Astrocyte (in vitro differentiated cells and primary cell): Measurements from ENCODE around the gene PACC1. TPM values are rescaled to one million over a fixed set of nuclear protein-coding genes. Genes with fewer than 3 reads are reported as not detected.

Experiments used
- DNase-seq: peaks from one replicate; pipeline ENCODE4 v3.0.0-alpha.2; 2010; ENCODE audit warnings: low read depth
- FAIRE-seq: peaks from 2 replicates; lab custom pipeline; 2011; peaks lifted over from hg19 to GRCh38; lab: Jason Lieb, UNC
- H2AFZ ChIP-seq: 2 replicates; pipeline ENCODE4 v1.6.0; 2012; ENCODE audit warnings: low read depth, low read length, inconsistent platforms
- H3K27ac ChIP-seq: 2 replicates; pipeline ENCODE4 v1.5.1; 2011; ENCODE audit warnings: low read depth, low read length, inconsistent platforms
- H3K27me3 ChIP-seq: 2 replicates; pipeline ENCODE4 v1.6.0; 2011; ENCODE audit warnings: low read length, inconsistent platforms; ENCODE audit not compliant: insufficient read depth
- H3K36me3 ChIP-seq: 2 replicates; pipeline ENCODE4 v1.5.1; 2011; ENCODE audit warnings: low read length, inconsistent platforms; ENCODE audit not compliant: insufficient read depth
- H3K4me1 ChIP-seq: 2 replicates; pipeline ENCODE4 v1.5.1; 2011; ENCODE audit warnings: low read length, inconsistent platforms; ENCODE audit not compliant: insufficient read depth
- H3K4me2 ChIP-seq: 2 replicates; pipeline ENCODE4 v1.6.0; 2012; ENCODE audit warnings: low read length, inconsistent platforms
- H3K4me3 ChIP-seq: 2 replicates; pipeline ENCODE4 v1.5.1; 2011; ENCODE audit warnings: low read depth, mild to moderate bottlenecking, low read length, inconsistent platforms; ENCODE audit not compliant: insufficient read depth
- H3K79me2 ChIP-seq: 2 replicates; pipeline ENCODE4 v1.6.0; 2012; ENCODE audit warnings: mild to moderate bottlenecking, low read length, inconsistent platforms; ENCODE audit not compliant: insufficient read depth
- H3K9ac ChIP-seq: 2 replicates; pipeline ENCODE4 v1.6.0; 2012; ENCODE audit warnings: mild to moderate bottlenecking, low read length, inconsistent platforms
- H3K9me3 ChIP-seq: 2 replicates; pipeline ENCODE4 v1.5.1; 2012; ENCODE audit warnings: low read depth, mild to moderate bottlenecking, low read length, inconsistent platforms; ENCODE audit not compliant: insufficient read depth
- H4K20me1 ChIP-seq: 2 replicates; pipeline ENCODE4 v1.6.0; 2012; ENCODE audit warnings: low read length, inconsistent platforms; ENCODE audit not compliant: insufficient read depth
- H3K27ac Mint-ChIP-seq: one replicate; pipeline ENCODE4 v1.8.0; 2021; ENCODE audit warnings: mild to moderate bottlenecking, mixed read lengths; ENCODE audit not compliant: unreplicated experiment
- H3K27me3 Mint-ChIP-seq: one replicate; pipeline ENCODE4 v1.8.0; 2021; ENCODE audit warnings: low read depth, mixed read lengths; ENCODE audit not compliant: unreplicated experiment
- H3K36me3 Mint-ChIP-seq: one replicate; pipeline ENCODE4 v1.8.0; 2021; ENCODE audit warnings: low read depth, mixed read lengths; ENCODE audit not compliant: unreplicated experiment
- H3K4me1 Mint-ChIP-seq: one replicate; pipeline ENCODE4 v1.8.0; 2021; ENCODE audit warnings: low read depth, mixed read lengths; ENCODE audit not compliant: unreplicated experiment
- H3K4me3 Mint-ChIP-seq: one replicate; pipeline ENCODE4 v1.8.0; 2021; ENCODE audit warnings: mild to moderate bottlenecking, moderate library complexity, mixed read lengths; ENCODE audit not compliant: unreplicated experiment
- H3K9me3 Mint-ChIP-seq: one replicate; pipeline ENCODE4 v1.8.0; 2021; ENCODE audit warnings: mild to moderate bottlenecking, mixed read lengths; ENCODE audit not compliant: unreplicated experiment
- CTCF ChIP-seq: IDR thresholded peaks from 2 replicates; pipeline ENCODE4 v1.5.1; 2011; ENCODE audit warnings: low read depth, mild to moderate bottlenecking, inconsistent platforms, low read length, moderate library complexity; ENCODE audit not compliant: insufficient read depth
- EZH2 ChIP-seq: IDR thresholded peaks from 2 replicates; pipeline ENCODE4 v1.6.1; 2012; ENCODE audit warnings: mild to moderate bottlenecking, low read length, inconsistent platforms; ENCODE audit not compliant: insufficient read depth
- total RNA-seq: library from RNA; stranded (reverse); gene quantifications from 2 replicates; pipeline ENCODE4 v1.2.1, GENCODE V29; 2021

PACC1 gene
- total RNA-seq, 1 donor from 2014 or later, result 18.8 TPM

GRCh38 chr1:212412374-212412773, 2.3 kb downstream of the PACC1 start:
- H3K36me3 Mint-ChIP-seq, result peaks cover 30% of the 10 kb centered on the region
- no peak for FAIRE-seq

GRCh38 chr1:212410231-212410820, 4.4 kb downstream of the PACC1 start:
- H3K4me2 ChIP-seq, result no peak overlapping the region
- Mint-ChIP-seq H3K4me3 (no peak overlapping the region), H3K4me1 (peaks cover 8% of the 10 kb centered on the region), H3K27ac (no peak overlapping the region), H3K9me3 (peaks cover 8% of the 10 kb centered on the region), H3K27me3 (no peaks in the 10 kb centered on the region), H3K36me3 (peaks cover 43% of the 10 kb centered on the region)
- no peak for DNase-seq
- no peak overlapping the region for H3K4me3 ChIP-seq
- H3K27me3 ChIP-seq, result no peaks in the 10 kb centered on the region
- peaks cover 9% of the 10 kb centered on the region for H3K36me3 ChIP-seq
- H3K9ac ChIP-seq, result no peak overlapping the region
- H3K9me3 ChIP-seq, result peaks cover 4% of the 10 kb centered on the region
- H3K4me1 ChIP-seq, result peaks cover 7% of the 10 kb centered on the region
- H3K27ac ChIP-seq, result no peak overlapping the region
- TF ChIP-seq CTCF (no peak), EZH2 (no peak)
- no peak for FAIRE-seq
- H4K20me1 ChIP-seq, result peaks cover 18% of the 10 kb centered on the region
- peaks cover 7% of the 10 kb centered on the region for H3K79me2 ChIP-seq
- H2AFZ ChIP-seq, result no peak overlapping the region

More at GRCh38 chr1:212412374-212412773, 2.3 kb downstream of the PACC1 start:
- no peak overlapping the region for H3K4me2 ChIP-seq
- Mint-ChIP-seq H3K4me1 (peaks cover 8% of the 10 kb centered on the region), H3K9me3 (peaks cover 7% of the 10 kb centered on the region), H3K4me3 (no peak overlapping the region), H3K27ac (no peak overlapping the region), H3K27me3 (no peaks in the 10 kb centered on the region)
- no peak overlapping the region for H3K4me3 ChIP-seq
- H3K27me3 ChIP-seq, result no peaks in the 10 kb centered on the region
- peaks cover 7% of the 10 kb centered on the region for H3K79me2 ChIP-seq
- no peak overlapping the region for H3K9ac ChIP-seq
- no peak overlapping the region for H2AFZ ChIP-seq
- TF ChIP-seq EZH2 (no peak), CTCF (no peak)
- H4K20me1 ChIP-seq, result peaks cover 18% of the 10 kb centered on the region
- no peak overlapping the region for H3K27ac ChIP-seq
- DNase-seq, result no peak
- no peaks in the 10 kb centered on the region for H3K9me3 ChIP-seq
- peaks cover 9% of the 10 kb centered on the region for H3K36me3 ChIP-seq
- H3K4me1 ChIP-seq, result peaks cover 7% of the 10 kb centered on the region

- Mint-ChIP-seq H3K27ac (peak overlapping the region; percentile 18), H3K27me3 (no peaks in the 10 kb centered on the region), H3K4me1 (peaks cover 4% of the 10 kb centered on the region), H3K36me3 (peaks cover 34% of the 10 kb centered on the region), H3K9me3 (peaks cover 6% of the 10 kb centered on the region), H3K4me3 (no peak overlapping the region)
- H3K9me3 ChIP-seq, result peaks cover 5% of the 10 kb centered on the region
- no peak overlapping the region for H3K9ac ChIP-seq
- no peak for DNase-seq
- H2AFZ ChIP-seq, result no peak overlapping the region
- peaks cover 3% of the 10 kb centered on the region for H3K4me1 ChIP-seq
- no peak for TF ChIP-seq EZH2
- no peak for TF ChIP-seq CTCF
- H3K27me3 ChIP-seq, result no peaks in the 10 kb centered on the region
- no peaks in the 10 kb centered on the region for H3K36me3 ChIP-seq
- H3K4me2 ChIP-seq, result no peak overlapping the region
- no peaks in the 10 kb centered on the region for H4K20me1 ChIP-seq
- H3K79me2 ChIP-seq, result no peaks in the 10 kb centered on the region
- no peak for FAIRE-seq
- H3K27ac ChIP-seq, result no peak overlapping the region
- H3K4me3 ChIP-seq, result no peak overlapping the region
These were observed 11.9 kb downstream of the PACC1 start for GRCh38 chr1:212402666-212403321.
